ENCODE data around the gene CAV2.

CAV2 gene

GRCh38 chr7:116547347-116547746 lies 47.8 kb downstream of the CAV2 start:
- TF ChIP-seq CTCF (conservative IDR thresholded peaks at IDR 0.05) = no peak
- H3K27ac ChIP-seq = no peak overlapping the region

GRCh38 chr7:116548506-116548905 lies 49.0 kb downstream of the CAV2 start:
- H3K27ac ChIP-seq = no peak overlapping the region
- no peak for TF ChIP-seq CTCF (conservative IDR thresholded peaks at IDR 0.05)

GRCh38 chr7:116549370-116549769 lies 49.8 kb downstream of the CAV2 start:
- no peak for TF ChIP-seq CTCF (conservative IDR thresholded peaks at IDR 0.05)
- H3K27ac ChIP-seq = no peak overlapping the region

GRCh38 chr7:116551692-116552091 lies 52.2 kb downstream of the CAV2 start:
- no peak for TF ChIP-seq CTCF (conservative IDR thresholded peaks at IDR 0.05)
- H3K27ac ChIP-seq = no peak overlapping the region

DNA sequence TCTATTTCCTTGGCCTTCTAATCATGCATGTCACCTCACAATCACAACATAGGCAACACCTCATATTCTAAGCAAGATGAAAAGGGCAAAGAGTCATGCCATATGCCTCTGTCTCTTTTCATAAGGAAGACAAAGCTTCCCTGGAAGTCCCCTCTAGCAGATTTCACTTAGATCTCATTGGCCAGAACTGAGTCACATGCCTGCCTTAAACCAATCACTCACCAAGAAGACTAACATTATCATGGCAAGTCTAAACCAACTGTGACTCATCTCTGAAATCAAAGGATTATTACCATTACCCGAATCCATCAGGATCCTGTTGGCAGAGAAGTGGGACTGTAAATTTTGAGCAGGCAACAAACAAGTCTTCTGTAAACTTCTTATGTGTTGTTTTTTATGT lies 53.1 kb downstream of the CAV2 start:
- TF ChIP-seq CTCF (conservative IDR thresholded peaks at IDR 0.05) = no peak
- H3K27ac ChIP-seq = no peak overlapping the region

- TF ChIP-seq CTCF (conservative IDR thresholded peaks at IDR 0.05) = no peak
- no peak overlapping the region for H3K27ac ChIP-seq
Observed at GRCh38 chr7:116553168-116553964, 53.8 kb downstream of the CAV2 start.

- no peak for TF ChIP-seq CTCF (conservative IDR thresholded peaks at IDR 0.05)
- no peak overlapping the region for H3K27ac ChIP-seq
Observed at GRCh38 chr7:116554436-116554835, 54.9 kb downstream of the CAV2 start.

All from VCaP (cell line).